GM19240 (cell line): ENCODE results near the gene MAPK12.

Source experiments
- DNase-seq: peaks from one replicate; pipeline ENCODE4 v3.0.0; 2011; ENCODE audit warnings: low spot score; ENCODE audit not compliant: insufficient read length

Gene MAPK12

GRCh38 chr22:50253046-50253915 lies 8.2 kb downstream of the MAPK12 start:
- DNase-seq, result no peak

DNA sequence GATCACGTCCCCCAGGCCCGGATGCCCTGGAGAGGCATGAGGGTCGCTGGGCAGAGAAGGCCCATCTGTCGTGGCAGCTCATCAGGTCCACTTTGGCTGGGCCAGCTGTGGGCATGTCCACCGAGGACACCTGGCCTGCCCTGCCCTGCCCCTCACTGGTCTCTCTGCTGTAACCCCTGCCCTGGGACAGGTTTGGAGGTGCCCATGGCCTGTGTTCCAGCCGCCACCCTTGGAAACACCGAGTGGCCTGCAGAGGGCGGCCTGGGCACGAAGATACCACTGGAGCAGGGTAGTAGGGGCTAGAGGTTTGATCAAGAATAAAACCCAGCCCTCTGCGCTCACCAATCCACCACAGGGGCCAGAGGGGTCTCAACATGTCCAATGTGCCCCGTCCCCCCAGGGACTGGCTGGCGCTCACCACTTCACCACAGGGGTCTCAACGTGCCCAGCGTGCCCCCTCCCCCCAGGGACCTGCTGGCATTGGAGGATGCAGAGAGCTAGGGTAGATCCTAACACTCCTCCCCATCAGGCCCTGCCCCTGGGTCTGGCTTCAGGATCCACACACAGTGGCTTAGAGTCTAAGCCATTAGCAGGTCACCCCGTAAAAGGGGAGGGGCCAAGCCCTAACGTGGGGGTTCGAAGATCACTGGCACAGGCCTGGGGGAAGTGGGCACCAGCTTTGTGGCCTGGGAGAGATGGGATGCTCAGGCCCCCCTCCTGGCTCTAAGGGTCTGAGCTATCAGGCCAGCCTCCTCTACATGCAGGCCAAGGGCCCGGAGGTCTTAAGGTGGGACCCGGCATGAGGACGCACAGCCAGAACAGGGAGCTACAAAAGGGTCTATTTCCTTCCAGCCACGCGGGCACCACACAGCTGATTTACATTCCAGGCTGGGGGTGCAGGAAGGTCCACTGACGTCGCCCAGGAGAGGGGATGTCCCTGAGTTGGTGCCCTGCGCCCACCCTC lies 9.1 kb downstream of the MAPK12 start:
- no peak for DNase-seq

DNA sequence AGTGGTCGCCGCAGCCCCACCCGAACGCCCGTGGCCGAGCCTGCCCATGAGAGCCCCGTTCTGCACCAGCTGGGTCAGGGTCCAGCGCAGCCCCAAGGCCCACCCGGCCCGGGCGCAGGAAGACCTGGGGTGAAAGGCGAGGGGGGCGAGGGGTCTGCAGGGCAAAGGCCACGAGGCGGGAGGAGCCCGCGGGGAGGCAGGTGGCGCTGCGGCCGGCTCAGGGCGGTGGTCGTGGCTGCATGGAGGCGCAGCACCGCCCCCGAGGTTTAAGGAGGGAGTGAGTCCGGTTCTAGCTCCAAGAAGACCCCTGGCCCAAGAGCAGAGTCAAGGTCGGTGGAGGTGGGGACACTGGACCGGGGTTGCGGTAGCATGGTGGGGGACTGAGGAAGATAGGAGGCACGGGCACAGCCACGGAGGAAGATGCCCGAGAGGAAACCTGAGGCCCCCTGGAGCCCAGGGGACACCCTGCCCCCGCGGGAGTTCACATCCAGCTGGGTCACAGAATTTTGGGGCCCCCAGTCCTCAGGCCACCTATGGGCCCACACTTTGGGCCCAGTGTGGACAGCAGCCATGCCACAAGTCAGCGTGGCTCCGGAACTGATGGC lies 9.9 kb downstream of the MAPK12 start:
- DNase-seq, result no peak

DNA sequence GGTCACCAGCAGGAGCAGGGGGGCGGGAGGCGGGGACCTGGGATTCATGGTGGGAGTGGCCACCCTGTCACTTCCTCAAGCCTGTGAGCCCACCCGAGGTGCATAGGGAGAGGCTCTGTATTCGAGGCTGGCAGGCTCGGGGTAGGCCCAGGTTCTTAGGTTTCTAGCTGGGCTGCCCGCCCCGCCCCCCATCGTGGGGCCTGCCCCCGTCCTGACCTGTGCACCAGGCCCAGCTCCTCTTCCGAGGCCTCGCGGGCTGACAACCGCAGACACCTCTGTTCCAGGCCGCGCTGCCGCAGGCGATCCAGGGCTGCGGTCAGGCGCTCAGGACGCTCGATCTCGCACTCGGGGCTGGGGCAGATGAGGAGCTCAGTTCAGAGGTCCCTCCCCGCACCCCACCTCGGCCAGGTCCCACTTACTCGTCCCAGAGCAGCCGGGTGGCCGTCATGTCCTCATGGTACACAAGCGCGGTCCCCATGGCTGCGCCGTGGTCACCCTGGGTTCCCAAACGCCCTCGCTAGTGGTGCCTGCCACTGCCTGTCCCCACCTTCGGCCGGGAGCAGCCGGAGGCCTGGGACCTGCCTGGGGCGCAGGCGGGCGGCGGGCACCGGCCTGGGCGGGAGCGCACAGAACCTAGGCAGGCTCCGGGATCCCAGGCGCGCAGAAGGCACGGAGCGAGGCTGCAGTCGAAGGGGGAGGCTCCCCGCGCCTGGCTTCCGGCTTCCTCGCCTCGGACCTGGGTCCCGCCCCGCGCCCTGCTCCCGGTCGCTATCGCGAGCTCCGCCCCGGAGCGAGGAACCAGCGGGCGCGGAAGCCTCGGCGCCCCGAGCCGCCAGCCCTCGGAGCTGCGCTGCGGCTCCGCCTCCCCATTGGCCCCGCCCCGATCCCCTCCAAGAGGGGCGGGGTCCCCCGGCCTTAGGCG lies 10.7 kb downstream of the MAPK12 start, which contains the start of gene HDAC10:
TSS of gene HDAC10 (minus strand) at position 711 of the 922 bp plus-strand sequence. CDS start at position 478, 233 bp downstream.
- peak; percentile 81 for DNase-seq

GRCh38 chr22:50250249-50250554 lies 11.3 kb downstream of the MAPK12 start:
- DNase-seq, result no peak

DNA sequence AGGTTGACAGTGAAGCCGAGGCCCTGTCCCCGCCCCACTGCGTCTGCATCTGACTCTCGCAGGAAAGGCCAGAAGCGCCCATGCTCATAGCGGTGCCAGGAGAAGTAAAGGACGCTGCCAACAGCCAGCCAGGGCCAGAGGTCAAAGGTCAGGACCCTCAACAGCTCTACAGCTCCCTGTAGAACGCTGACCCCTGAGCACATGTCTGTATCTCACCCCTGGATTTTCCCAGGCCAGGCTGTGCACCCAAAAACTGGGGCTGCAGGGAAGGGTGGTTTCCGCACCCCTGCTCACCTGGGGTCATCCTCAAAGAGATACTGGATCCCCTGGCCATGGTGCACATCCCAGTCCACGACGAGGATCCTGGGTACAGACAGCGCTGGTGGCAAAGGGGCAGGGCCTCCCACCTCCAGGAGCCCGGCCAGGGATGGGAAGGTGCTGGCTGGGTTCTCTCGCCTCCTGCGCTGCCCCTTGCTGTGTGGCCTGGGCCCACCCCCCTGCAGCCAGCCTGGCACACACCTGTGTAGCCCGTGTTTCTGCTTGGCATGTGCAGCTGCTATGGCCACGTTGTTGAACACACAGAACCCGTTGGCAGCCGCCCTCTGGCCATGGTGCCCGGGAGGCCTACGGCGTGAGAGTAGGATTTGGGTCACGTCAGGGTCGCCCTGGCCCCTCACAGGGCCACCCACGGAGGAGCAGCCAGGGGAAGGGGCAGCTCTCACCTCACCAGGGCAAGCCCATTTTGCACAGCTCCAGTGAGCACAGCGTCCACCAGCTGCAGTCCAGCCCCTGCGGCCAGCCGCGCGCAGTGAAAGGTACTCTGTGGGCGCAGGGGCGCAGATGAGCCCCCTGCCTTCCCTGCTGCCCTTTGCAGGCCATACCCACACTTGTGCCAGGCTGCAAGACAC lies 11.9 kb downstream of the MAPK12 start:
- DNase-seq, result no peak

DNA sequence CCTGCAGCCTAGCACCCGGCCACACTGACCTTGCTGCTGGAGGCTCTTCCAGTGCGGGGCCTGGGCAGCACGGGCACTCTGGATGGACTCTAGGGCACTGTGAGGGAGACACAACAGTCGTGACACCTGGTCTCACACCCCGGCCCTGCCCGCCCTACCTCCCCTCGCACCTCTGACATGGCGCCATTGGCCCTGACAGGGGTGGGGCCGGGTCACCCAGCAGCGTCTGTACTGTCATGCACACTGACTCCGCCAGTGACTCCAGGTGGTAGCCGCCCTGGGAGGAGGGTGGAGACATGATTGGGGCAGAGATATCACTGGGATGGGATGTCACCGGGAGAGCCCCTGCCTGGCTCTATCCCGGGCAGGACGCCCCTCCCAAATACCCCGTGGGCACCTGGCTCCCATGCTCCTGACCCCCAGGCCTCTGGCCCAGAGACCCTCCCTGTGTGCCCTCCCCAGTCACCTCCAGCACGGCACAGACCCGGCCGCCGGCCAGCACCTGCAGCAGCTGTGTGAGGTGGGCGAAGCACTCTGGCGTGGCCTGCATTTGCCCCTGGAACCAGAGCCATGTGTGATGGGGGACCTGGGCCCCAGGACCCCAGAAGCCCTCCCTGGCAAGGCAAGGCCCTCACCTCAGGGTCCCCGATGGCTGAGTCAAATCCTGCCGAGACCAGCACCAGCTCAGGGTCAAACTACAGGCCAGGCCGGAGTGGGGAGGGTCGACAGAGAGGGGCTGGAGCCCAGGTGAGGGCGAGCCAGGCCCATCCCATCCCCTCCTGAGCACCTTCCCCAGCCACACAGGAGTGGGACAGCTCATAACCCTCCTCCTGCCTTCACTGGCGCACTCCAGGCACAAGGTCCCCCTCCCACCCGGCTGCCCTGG lies 13.0 kb downstream of the MAPK12 start:
- no peak for DNase-seq

GRCh38 chr22:50247748-50248147 lies 13.7 kb downstream of the MAPK12 start:
- DNase-seq, result no peak

DNA sequence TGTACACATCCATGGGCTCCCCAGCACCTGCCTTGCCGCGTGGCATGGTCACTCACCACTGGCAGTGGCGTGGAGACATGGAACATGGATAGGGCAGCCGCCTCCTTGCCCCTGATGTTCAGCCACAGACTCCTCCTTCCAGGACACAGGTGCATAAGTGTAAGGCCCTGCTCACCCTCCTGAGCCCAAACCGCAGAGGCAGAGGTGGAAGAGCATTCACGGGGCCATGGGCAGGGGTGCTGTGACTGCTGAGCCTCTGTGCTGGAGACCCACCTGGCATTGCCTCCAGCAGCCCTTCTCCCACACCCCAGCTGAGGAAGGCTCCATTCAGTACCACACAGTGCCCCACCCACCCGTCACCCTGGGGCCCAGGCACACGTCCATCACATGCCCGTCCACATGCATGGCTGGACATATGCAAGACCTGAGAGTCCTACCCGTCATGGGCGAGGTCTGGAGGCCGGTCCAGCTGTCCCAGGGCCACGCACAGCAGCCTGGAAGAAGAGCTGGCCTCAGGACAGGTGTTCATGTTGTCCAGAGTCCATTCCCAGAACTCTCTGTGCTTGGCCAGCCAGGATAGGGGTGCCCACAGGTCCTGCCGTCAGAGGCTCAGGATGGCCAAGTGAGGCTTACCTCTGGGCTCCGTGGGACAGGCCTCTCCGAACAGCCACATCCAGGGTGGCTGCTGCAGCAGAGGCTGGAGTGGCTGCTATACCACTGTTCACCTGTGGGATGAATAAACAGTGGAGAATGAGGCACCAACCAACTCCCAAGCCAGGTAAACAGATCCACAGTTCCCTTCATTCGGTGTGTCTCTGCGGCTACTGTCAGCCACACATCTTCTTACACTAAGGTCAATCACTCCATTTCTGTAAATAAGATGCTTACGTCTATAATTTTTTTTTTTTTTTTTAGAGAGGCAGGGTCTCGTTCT lies 15.0 kb downstream of the MAPK12 start:
- DNase-seq, result no peak

- no peak for DNase-seq
These were observed 16.0 kb downstream of the MAPK12 start for GRCh38 chr22:50245214-50246072.

- peak; percentile 91 for DNase-seq
These were observed 16.9 kb downstream of the MAPK12 start, which contains the start of gene TUBGCP6 for GRCh38 chr22:50244420-50245213. TUBGCP6 (minus strand) TSS chr22:50245023; CDS start chr22:50244459, 564 bp downstream.

GRCh38 chr22:50243685-50244419 lies 17.6 kb downstream of the MAPK12 start:
- DNase-seq, result no peak

- DNase-seq, result no peak
These were observed 19.0 kb downstream of the MAPK12 start for GRCh38 chr22:50242406-50242949.

GRCh38 chr22:50238755-50239154 lies 22.7 kb downstream of the MAPK12 start:
- no peak for DNase-seq
